GM21825 (cell line): ENCODE measurements around the gene PHACTR3.

ENCODE experiments used
- ATAC-seq: cut with Tn5 transposase; IDR thresholded peaks from one replicate; pipeline ENCODE4 v1.9.1; 2021; ENCODE audit warnings: mild to moderate bottlenecking, moderate library complexity; ENCODE audit not compliant: unreplicated experiment

Gene PHACTR3

GRCh38 chr20:59891581-59891980, 287.2 kb downstream of the PHACTR3 start:
- ATAC-seq = no peak

GRCh38 chr20:59895908-59896307, 291.6 kb downstream of the PHACTR3 start:
- ATAC-seq = no peak
